Vein endothelial cell (primary cell): ENCODE measurements around the gene OR13H1. TPM values are rescaled to one million over a fixed set of nuclear protein-coding genes. Genes with fewer than 3 reads are reported as not detected.

Source experiments
- total RNA-seq: library from RNA; depleted of rRNA; stranded (reverse); fragments of >200 nt; gene quantifications from 2 replicates; pipeline ENCODE4 v1.2.3, GENCODE V29; 2012

Gene OR13H1
- total RNA-seq = not detected in 2 replicates

GRCh38 chrX:131543774-131544173, at the start of gene OR13H1:
TSS of gene OR13H1 (plus strand) at chrX:131544074. CDS start at chrX:131544074, 0 bp downstream.

